ENCODE results near the gene NGFR. TPM values are rescaled to one million over a fixed set of nuclear protein-coding genes. Genes with fewer than 3 reads are reported as not detected.

Gene NGFR
- total RNA-seq, 1 donor = not detected

DNA sequence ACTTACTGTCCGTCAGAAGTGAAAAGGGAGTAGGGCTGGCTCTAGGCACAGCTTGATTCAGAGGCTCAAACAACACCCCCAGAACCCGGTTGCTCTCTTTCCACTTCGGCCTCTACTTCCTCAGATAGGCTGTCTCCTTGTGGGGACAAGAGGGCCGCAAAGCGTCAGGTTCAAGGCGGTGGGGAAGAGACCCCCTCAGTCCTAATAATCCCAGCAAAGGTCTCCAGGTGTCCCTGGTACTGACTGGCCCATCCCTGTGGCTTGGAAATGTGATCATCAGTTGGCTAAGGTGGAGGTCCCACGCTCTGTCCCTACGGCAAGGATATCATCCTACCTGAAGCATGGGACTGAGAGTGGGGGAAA lies 26.0 kb downstream of the NGFR start:
- H3K4me3 ChIP-seq (ENCODE audit: low read depth, low read length) = no peak overlapping the region

DNA sequence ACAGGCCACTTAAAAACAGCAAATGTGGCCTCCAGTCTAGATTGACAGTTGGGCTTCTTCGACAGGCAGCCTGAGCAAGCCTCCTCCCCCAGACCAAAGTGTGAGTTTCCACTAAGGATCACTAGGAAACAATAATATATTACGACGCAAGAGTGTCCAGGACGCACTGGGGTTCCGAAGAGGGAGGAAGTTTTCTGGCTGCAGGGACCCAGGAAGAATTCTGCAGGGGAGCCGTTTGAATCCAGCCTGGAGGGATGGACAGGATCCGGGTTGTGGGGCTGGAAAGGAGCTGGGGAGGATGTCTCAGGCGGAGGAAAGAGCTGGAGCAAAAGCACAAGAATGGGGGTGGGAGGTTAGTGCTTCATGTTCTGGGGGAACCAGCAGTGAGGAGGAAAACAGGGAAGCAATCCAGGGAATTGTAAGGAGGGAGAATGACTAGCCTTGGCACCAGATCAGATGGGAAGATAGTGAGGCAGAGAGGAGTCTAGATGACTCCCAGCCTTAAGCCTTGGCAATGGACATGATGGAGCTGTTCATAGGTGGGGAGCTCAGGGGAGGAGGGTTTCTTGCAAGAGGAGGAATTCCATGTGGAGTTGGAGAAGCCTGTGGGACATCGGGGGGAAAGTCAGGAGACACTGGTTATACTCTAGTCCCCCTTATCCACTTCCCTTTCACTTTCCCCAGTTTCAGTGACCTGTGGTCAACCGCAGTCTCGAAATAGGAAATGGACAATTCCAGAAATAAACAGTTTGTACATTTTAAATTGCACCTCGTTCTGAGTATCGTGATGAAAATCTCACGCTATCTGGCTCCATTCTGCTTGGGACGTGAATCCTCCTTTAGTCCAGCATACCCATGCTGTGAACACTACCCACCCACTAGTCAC lies 26.6 kb downstream of the NGFR start:
- peak; percentile 49 for DNase-seq (ENCODE audit: low read depth)
- no peak overlapping the region for H3K4me3 ChIP-seq (ENCODE audit: low read depth, low read length)
- TF ChIP-seq, protein P1, sequence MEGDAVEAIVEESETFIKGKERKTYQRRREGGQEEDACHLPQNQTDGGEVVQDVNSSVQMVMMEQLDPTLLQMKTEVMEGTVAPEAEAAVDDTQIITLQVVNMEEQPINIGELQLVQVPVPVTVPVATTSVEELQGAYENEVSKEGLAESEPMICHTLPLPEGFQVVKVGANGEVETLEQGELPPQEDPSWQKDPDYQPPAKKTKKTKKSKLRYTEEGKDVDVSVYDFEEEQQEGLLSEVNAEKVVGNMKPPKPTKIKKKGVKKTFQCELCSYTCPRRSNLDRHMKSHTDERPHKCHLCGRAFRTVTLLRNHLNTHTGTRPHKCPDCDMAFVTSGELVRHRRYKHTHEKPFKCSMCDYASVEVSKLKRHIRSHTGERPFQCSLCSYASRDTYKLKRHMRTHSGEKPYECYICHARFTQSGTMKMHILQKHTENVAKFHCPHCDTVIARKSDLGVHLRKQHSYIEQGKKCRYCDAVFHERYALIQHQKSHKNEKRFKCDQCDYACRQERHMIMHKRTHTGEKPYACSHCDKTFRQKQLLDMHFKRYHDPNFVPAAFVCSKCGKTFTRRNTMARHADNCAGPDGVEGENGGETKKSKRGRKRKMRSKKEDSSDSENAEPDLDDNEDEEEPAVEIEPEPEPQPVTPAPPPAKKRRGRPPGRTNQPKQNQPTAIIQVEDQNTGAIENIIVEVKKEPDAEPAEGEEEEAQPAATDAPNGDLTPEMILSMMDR (IDR thresholded peaks at IDR 0.05; ENCODE audit: insufficient read depth, low read length) = no peak

More for the DNA sequence above, 26.0 kb downstream of the NGFR start:
- no peak for DNase-seq (ENCODE audit: low read depth)
- TF ChIP-seq, protein P1 (IDR thresholded peaks at IDR 0.05; ENCODE audit: insufficient read depth, low read length) = no peak

DNA sequence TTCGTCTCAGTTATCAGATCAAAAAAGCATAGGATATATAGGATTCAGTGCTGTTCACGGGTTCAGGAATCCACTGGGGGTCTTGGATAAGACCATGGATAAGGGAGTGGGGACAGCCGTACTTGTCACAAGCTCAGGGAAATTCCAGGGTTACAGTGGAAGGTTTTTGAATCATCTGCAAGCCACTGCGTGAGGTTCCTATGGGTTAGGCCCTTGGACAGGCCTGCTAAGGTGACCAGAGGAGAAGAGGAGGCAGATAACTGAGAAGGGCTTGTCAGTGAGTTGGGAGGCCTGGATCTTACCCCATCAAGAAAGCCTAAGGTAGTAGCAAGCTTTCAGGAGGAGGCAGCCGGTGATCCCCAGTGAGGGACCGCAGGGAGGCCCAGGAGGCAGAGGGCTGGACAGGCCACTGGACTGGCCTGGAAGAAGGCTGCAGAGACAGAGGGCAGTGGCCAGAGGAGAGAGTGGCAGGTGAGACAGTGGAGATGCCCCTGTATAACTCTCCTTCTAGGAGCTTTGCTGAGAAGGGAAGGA lies 27.3 kb downstream of the NGFR start:
- no peak overlapping the region for H3K4me3 ChIP-seq (ENCODE audit: low read depth, low read length)
- TF ChIP-seq, protein P1 (IDR thresholded peaks at IDR 0.05; ENCODE audit: insufficient read depth, low read length) = no peak
- DNase-seq (ENCODE audit: low read depth) = no peak

DNA sequence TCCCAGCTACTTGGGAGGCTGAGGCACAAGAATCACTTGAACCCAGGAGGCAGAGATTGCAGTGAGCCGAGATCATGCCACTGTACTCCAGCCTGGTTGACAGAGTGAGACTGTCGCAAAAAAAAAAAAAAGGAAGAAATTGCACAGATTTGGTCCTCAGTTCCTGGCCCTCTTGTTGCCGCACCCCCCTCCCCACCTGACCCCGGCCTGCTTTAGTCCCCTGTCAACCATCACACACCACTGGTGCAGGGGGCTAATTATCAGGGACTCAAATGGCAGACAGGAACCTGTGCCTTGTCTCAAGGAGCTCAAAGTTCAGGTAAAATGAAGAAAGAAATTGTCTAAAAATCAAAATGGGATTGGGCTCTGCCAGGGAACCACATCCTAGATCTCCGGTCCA lies 28.1 kb downstream of the NGFR start:
- no peak for DNase-seq (ENCODE audit: low read depth)
- TF ChIP-seq, protein P1 (IDR thresholded peaks at IDR 0.05; ENCODE audit: insufficient read depth, low read length) = no peak
- no peak overlapping the region for H3K4me3 ChIP-seq (ENCODE audit: low read depth, low read length)

DNA sequence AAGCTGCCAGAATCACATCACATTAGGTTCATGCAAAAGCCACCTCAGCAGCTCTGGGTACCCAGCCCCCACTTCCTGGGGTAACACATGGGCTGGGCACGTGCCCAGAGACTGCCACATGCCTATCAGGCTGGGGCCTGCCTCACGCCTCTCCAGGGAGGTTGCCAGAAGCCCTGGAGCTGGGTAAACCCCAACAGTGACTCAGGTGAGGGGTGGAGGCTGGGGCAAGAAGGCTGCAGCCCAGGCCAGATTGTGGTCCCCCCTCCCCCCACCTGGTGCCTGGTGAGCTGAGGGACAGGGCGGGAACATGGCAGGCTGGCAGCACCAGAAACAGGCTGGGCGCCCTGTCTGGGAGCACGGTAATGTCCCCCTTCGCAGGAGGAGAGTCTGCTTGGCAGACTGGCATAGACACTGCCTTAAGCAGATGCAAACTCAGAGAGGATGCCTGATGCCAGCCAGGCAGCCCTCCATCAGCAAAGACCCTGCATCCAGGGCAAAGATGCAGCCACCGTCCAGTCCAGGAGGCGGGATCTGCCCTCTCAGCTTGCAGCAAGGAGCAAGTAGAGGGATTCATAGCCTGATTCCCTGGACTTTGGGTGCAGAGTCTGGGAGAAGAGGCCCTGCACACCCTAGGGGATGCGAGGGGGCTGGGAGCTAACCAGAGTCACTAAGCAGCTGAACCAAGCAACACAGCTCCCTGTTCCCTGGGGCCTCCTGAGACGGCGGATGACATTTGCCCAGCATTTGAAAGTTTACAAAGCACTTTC lies 28.8 kb downstream of the NGFR start:
- H3K4me3 ChIP-seq (ENCODE audit: low read depth, low read length) = no peak overlapping the region
- TF ChIP-seq, protein P1 (IDR thresholded peaks at IDR 0.05; ENCODE audit: insufficient read depth, low read length) = no peak
- DNase-seq (ENCODE audit: low read depth) = no peak

DNA sequence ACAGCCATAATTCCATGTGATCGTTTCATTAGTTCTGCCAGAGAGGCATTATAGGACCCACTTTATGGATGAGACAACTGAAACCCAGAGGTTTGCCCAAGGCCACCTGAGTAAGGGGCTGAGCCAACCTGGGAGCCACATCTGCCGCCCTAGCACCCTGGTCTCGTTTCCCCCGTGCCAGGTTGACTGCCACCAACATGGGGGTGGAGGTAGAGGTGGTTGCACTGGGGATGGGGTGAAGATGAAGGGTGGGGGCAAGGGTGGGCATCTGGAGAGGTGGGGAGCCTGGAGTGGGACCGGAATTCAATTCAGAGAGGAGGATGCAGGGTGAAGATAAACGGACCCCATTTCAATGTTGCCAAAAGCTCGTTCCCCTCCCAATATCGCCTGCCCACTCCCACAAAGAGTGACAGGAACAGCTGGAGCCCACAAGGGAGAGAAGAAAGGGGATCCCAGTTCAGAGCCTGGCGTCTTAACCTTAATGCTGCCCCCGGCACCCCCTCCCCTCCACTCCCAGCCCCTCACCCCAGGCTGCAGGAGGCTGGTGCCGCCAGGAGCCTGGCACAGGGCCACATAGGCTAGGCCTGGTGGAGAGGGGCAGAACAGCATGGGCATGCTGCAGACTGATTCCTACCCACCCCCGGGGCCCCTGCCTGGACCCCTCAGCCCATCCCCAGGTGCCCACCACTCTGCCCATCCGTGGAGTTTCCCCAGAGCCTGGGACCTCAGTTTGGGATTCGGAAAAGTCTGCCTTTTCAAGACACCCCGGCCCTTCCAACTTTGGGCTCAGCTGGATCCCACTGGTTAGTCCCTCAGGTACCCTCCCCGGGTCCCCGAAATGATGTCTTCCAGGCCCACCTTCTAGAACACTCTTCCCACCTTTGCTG lies 29.6 kb downstream of the NGFR start:
- no peak overlapping the region for H3K4me3 ChIP-seq (ENCODE audit: low read depth, low read length)
- TF ChIP-seq, protein P1 (IDR thresholded peaks at IDR 0.05; ENCODE audit: insufficient read depth, low read length) = no peak
- DNase-seq (ENCODE audit: low read depth) = no peak
